WTC11 (cell line): ENCODE results near the gene SAP25. TPM values are rescaled to one million over a fixed set of nuclear protein-coding genes. Genes with fewer than 3 reads are reported as not detected.
A peak's percentile ranks its signal among the peaks of the same experiment; 100 is the strongest.

Experiments used
- ATAC-seq: fragments of 200-7000 bp; cut with Tn5 transposase; 2 replicates; pipeline ENCODE4 v1.10.0; 2021; ENCODE audit warnings: mild to moderate bottlenecking, moderate library complexity
- CTCF ChIA-PET: fragments of 300-600 bp; sonication (Branson Sonifier 250); formaldehyde crosslinking; loops from one replicate; lab custom pipeline; 2021; ENCODE audit warnings: antibody characterized with exemption; lab: Charles Lee
- POLR2A ChIA-PET: fragments of 350-600 bp; sonication (Branson Sonifier 250); formaldehyde crosslinking; loops from one replicate; lab custom pipeline; 2021; ENCODE audit warnings: antibody characterized with exemption; lab: Charles Lee
- DNase-seq: peaks from one replicate; pipeline ENCODE4 v3.0.0; 2021; ENCODE audit warnings: low spot score
- H3K27ac Mint-ChIP-seq: 2 replicates; pipeline ENCODE4 v1.8.0; 2021; ENCODE audit warnings: mixed read lengths
- H3K27me3 Mint-ChIP-seq: 2 replicates; pipeline ENCODE4 v1.8.0; 2021; ENCODE audit warnings: low read depth, mild to moderate bottlenecking, moderate library complexity, mixed read lengths
- H3K36me3 Mint-ChIP-seq: 2 replicates; pipeline ENCODE4 v1.8.0; 2021; ENCODE audit warnings: mixed read lengths
- H3K4me1 Mint-ChIP-seq: 2 replicates; pipeline ENCODE4 v1.8.0; 2022; ENCODE audit warnings: mixed read lengths
- H3K4me3 Mint-ChIP-seq: 2 replicates; pipeline ENCODE4 v1.8.0; 2021; ENCODE audit warnings: mild to moderate bottlenecking, moderate library complexity, mixed read lengths
- H3K9me3 Mint-ChIP-seq: 2 replicates; pipeline ENCODE4 v1.8.0; 2021; ENCODE audit warnings: mixed read lengths
- FOXJ3 ChIP-seq: sonication (generic); formaldehyde crosslinking; IDR thresholded peaks from 2 replicates; pipeline ENCODE4 v1.9.0; 2021; ENCODE audit warnings: missing genetic modification reagents, mild to moderate bottlenecking, borderline replicate concordance
- GABPB1 ChIP-seq: sonication (generic); formaldehyde crosslinking; IDR thresholded peaks from 2 replicates; pipeline ENCODE4 v1.8.1; 2023; ENCODE audit warnings: mild to moderate bottlenecking, missing genetic modification reagents
- GRHL2 ChIP-seq: fragments of 250-450 bp; sonication (Bioruptor Pico); IDR thresholded peaks from 2 replicates; pipeline ENCODE4 v1.8.0; 2022; ENCODE audit warnings: mild to moderate bottlenecking, moderate library complexity; ENCODE audit not compliant: insufficient replicate concordance, severe bottlenecking
- GTF2I ChIP-seq: fragments of 250-450 bp; sonication (Bioruptor Pico); conservative IDR thresholded peaks from 2 replicates; pipeline ENCODE4 v1.4.0; 2021; ENCODE audit warnings: mild to moderate bottlenecking
- HMGA2 ChIP-seq: fragments of 250-450 bp; sonication (Bioruptor Pico); IDR thresholded peaks from 2 replicates; pipeline ENCODE4 v1.4.0; 2021; ENCODE audit warnings: mild to moderate bottlenecking, moderate library complexity
- NFATC4 ChIP-seq: fragments of 250-450 bp; sonication (Bioruptor Pico); IDR thresholded peaks from 2 replicates; pipeline ENCODE4 v1.9.0; 2021; ENCODE audit warnings: mild to moderate bottlenecking
- TP53 ChIP-seq: sonication (generic); formaldehyde crosslinking; IDR thresholded peaks from 2 replicates; pipeline ENCODE4 v1.8.1; 2023; ENCODE audit warnings: mild to moderate bottlenecking, missing genetic modification reagents
- ZNF263 ChIP-seq: sonication (generic); formaldehyde crosslinking; IDR thresholded peaks from 2 replicates; pipeline ENCODE4 v1.8.1; 2022; ENCODE audit warnings: low read depth, mild to moderate bottlenecking, moderate library complexity, missing genetic modification reagents
- ZNF396 ChIP-seq: fragments of 250-450 bp; sonication (Bioruptor Pico); IDR thresholded peaks from 2 replicates; pipeline ENCODE4 v1.8.0; 2021; ENCODE audit warnings: mild to moderate bottlenecking, moderate library complexity, borderline replicate concordance
- ZNF671 ChIP-seq: fragments of 250-450 bp; sonication (Bioruptor Pico); IDR thresholded peaks from 2 replicates; pipeline ENCODE4 v1.8.0; 2021; ENCODE audit warnings: mild to moderate bottlenecking
- total RNA-seq: library from RNA; stranded (reverse); gene quantifications from 3 replicates; pipeline ENCODE4 v1.2.3, GENCODE V29; 2021
- TF ChIP-seq, protein P1 (sequence below): sonication (generic); formaldehyde crosslinking; IDR thresholded peaks from 2 replicates; pipeline ENCODE4 v1.8.0; 2023; ENCODE audit warnings: missing genetic modification reagents
- TF ChIP-seq, protein P2 (sequence below): sonication (generic); formaldehyde crosslinking; IDR thresholded peaks from 2 replicates; pipeline ENCODE4 v1.8.1; 2023; ENCODE audit warnings: mild to moderate bottlenecking, moderate library complexity, missing genetic modification reagents
- TF ChIP-seq, protein P3 (sequence below): sonication (generic); formaldehyde crosslinking; IDR thresholded peaks from 2 replicates; pipeline ENCODE4 v1.8.1; 2022; ENCODE audit warnings: low read depth, missing genetic modification reagents, borderline replicate concordance
- TF ChIP-seq, protein P4 (sequence below): sonication (generic); formaldehyde crosslinking; IDR thresholded peaks from 2 replicates; pipeline ENCODE4 v1.8.0; 2022; ENCODE audit warnings: mild to moderate bottlenecking, missing genetic modification reagents
- TF ChIP-seq, protein P5 (sequence below): sonication (generic); formaldehyde crosslinking; IDR thresholded peaks from 2 replicates; pipeline ENCODE4 v1.8.1; 2023; ENCODE audit warnings: mild to moderate bottlenecking, missing genetic modification reagents
- TF ChIP-seq, protein P6 (sequence below): fragments of 250-450 bp; sonication (Bioruptor Pico); IDR thresholded peaks from 2 replicates; pipeline ENCODE4 v1.9.0; 2021; ENCODE audit warnings: mild to moderate bottlenecking, borderline replicate concordance

Gene SAP25
- total RNA-seq, 1 experiment from 2014 or later = 9.3 TPM

DNA sequence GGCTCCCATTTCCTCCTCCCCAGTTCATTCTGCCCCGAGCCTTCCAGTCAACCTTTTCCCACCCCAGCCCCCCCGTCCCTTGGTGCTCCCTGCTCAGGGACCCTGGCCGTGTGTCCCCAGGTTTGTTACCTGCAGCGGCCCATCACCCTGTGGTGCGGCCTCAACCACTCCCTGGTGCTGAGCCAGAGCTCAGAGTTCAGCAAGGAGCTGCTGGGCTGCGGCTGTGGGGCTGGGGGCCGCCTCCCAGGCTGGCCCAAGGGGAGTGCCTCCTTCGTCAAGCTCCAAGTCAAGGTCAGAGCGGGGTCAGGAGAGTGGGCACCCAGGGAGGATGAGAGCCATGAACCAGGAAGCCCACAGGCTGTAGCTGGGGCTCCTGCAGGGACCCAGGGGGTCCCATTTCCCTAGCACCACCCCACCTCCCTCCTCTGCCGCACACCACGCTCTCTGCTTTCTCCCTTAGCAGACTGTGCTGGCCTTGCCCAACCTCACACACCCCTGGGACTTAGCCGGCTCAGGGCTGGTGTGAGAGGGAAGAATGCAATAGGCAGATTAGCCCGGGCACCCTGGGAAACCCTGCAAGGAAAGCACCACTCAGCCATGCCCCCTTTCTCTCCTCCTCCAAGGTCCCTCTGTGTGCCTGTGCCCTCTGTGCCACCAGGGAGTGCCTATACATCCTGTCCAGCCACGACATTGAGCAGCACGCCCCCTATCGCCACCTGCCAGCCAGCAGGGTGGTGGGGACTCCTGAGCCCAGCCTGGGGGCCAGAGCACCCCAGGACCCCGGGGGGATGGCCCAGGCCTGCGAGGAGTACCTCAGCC lies 26.4 kb upstream of the SAP25 start:
- ATAC-seq (no peak), DNase-seq (peak; percentile 50)
- Mint-ChIP-seq H3K4me3 (no peak overlapping the region), H3K27ac (no peak overlapping the region), H3K36me3 (peaks cover 15% of the 10 kb centered on the region), H3K27me3 (peaks cover 10% of the 10 kb centered on the region), H3K9me3 (no peaks in the 10 kb centered on the region), H3K4me1 (peaks cover 32% of the 10 kb centered on the region)
- TF ChIP-seq, protein P1, sequence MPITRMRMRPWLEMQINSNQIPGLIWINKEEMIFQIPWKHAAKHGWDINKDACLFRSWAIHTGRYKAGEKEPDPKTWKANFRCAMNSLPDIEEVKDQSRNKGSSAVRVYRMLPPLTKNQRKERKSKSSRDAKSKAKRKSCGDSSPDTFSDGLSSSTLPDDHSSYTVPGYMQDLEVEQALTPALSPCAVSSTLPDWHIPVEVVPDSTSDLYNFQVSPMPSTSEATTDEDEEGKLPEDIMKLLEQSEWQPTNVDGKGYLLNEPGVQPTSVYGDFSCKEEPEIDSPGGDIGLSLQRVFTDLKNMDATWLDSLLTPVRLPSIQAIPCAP (CRISPR knock-in tag) = no peak
- TF ChIP-seq ZNF396 (CRISPR knock-in tag) = no peak
- TF ChIP-seq HMGA2 (CRISPR knock-in tag) = no peak
- no peak for TF ChIP-seq TP53 (CRISPR knock-in tag)
- no peak for TF ChIP-seq GTF2I (CRISPR knock-in tag)
- no peak for TF ChIP-seq ZNF263 (CRISPR knock-in tag)
- no peak for TF ChIP-seq NFATC4 (CRISPR knock-in tag)
- TF ChIP-seq GABPB1 (CRISPR knock-in tag) = no peak
- no peak for TF ChIP-seq FOXJ3 (CRISPR knock-in tag)
- TF ChIP-seq, protein P2, sequence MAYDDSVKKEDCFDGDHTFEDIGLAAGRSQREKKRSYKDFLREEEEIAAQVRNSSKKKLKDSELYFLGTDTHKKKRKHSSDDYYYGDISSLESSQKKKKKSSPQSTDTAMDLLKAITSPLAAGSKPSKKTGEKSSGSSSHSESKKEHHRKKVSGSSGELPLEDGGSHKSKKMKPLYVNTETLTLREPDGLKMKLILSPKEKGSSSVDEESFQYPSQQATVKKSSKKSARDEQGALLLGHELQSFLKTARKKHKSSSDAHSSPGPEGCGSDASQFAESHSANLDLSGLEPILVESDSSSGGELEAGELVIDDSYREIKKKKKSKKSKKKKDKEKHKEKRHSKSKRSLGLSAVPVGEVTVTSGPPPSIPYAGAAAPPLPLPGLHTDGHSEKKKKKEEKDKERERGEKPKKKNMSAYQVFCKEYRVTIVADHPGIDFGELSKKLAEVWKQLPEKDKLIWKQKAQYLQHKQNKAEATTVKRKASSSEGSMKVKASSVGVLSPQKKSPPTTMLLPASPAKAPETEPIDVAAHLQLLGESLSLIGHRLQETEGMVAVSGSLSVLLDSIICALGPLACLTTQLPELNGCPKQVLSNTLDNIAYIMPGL = no peak
- TF ChIP-seq, protein P3, sequence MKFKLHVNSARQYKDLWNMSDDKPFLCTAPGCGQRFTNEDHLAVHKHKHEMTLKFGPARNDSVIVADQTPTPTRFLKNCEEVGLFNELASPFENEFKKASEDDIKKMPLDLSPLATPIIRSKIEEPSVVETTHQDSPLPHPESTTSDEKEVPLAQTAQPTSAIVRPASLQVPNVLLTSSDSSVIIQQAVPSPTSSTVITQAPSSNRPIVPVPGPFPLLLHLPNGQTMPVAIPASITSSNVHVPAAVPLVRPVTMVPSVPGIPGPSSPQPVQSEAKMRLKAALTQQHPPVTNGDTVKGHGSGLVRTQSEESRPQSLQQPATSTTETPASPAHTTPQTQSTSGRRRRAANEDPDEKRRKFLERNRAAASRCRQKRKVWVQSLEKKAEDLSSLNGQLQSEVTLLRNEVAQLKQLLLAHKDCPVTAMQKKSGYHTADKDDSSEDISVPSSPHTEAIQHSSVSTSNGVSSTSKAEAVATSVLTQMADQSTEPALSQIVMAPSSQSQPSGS = no peak
- TF ChIP-seq GRHL2 (CRISPR knock-in tag) = no peak
- TF ChIP-seq, protein P4, sequence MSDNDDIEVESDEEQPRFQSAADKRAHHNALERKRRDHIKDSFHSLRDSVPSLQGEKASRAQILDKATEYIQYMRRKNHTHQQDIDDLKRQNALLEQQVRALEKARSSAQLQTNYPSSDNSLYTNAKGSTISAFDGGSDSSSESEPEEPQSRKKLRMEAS (CRISPR knock-in tag) = no peak
- TF ChIP-seq, protein P5, sequence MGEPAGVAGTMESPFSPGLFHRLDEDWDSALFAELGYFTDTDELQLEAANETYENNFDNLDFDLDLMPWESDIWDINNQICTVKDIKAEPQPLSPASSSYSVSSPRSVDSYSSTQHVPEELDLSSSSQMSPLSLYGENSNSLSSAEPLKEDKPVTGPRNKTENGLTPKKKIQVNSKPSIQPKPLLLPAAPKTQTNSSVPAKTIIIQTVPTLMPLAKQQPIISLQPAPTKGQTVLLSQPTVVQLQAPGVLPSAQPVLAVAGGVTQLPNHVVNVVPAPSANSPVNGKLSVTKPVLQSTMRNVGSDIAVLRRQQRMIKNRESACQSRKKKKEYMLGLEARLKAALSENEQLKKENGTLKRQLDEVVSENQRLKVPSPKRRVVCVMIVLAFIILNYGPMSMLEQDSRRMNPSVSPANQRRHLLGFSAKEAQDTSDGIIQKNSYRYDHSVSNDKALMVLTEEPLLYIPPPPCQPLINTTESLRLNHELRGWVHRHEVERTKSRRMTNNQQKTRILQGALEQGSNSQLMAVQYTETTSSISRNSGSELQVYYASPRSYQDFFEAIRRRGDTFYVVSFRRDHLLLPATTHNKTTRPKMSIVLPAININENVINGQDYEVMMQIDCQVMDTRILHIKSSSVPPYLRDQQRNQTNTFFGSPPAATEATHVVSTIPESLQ (CRISPR knock-in tag) = no peak
- no peak for TF ChIP-seq ZNF671 (CRISPR knock-in tag)
- TF ChIP-seq, protein P6, sequence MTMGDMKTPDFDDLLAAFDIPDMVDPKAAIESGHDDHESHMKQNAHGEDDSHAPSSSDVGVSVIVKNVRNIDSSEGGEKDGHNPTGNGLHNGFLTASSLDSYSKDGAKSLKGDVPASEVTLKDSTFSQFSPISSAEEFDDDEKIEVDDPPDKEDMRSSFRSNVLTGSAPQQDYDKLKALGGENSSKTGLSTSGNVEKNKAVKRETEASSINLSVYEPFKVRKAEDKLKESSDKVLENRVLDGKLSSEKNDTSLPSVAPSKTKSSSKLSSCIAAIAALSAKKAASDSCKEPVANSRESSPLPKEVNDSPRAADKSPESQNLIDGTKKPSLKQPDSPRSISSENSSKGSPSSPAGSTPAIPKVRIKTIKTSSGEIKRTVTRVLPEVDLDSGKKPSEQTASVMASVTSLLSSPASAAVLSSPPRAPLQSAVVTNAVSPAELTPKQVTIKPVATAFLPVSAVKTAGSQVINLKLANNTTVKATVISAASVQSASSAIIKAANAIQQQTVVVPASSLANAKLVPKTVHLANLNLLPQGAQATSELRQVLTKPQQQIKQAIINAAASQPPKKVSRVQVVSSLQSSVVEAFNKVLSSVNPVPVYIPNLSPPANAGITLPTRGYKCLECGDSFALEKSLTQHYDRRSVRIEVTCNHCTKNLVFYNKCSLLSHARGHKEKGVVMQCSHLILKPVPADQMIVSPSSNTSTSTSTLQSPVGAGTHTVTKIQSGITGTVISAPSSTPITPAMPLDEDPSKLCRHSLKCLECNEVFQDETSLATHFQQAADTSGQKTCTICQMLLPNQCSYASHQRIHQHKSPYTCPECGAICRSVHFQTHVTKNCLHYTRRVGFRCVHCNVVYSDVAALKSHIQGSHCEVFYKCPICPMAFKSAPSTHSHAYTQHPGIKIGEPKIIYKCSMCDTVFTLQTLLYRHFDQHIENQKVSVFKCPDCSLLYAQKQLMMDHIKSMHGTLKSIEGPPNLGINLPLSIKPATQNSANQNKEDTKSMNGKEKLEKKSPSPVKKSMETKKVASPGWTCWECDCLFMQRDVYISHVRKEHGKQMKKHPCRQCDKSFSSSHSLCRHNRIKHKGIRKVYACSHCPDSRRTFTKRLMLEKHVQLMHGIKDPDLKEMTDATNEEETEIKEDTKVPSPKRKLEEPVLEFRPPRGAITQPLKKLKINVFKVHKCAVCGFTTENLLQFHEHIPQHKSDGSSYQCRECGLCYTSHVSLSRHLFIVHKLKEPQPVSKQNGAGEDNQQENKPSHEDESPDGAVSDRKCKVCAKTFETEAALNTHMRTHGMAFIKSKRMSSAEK (CRISPR knock-in tag) = no peak
- POLR2A ChIA-PET = interaction anchor here (1.0 kb wide), 1 partner anchor 12 kb away, joined by 3 read pairs; the partner anchor contains the start of gene MOSPD3
- CTCF ChIA-PET = interaction anchor here (2.1 kb wide), 1 partner anchor 105 kb away, joined by 6 read pairs; the partner anchor contains the start of gene POP7
